ENCODE measurements around the gene BAD.

- TF ChIP-seq EZH2phosphoT487 (IDR thresholded peaks at IDR 0.05) (peak; percentile 81), CTCF (IDR thresholded peaks at IDR 0.05) (peak; percentile 26), EZH2 (IDR thresholded peaks at IDR 0.05) (peak; percentile 51)
Measured at GRCh38 chr11:64299847-64300648, 15.6 kb upstream of the BAD start, which contains the start of gene CATSPERZ.
